ENCODE results near the gene STYK1.

DNA sequence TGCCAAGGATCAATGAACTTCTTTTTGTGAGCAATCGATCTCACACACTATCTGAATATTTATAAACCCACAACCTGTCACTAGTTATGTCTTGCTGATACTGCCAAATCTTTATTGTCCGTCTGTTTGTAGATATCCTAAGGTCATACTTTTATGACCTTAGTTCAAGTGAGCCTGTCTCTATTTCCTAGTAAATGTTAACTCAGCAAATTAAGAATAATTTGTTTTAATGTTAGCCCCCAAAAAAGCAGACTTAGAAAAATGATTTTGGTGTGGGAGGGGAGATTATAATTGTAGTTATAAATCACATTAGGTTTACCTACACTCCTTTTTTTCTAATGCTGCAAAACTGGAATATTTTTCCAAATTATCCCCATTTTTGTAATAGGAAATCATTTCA lies 9.4 kb downstream of the STYK1 start:
- TF ChIP-seq, protein P1, sequence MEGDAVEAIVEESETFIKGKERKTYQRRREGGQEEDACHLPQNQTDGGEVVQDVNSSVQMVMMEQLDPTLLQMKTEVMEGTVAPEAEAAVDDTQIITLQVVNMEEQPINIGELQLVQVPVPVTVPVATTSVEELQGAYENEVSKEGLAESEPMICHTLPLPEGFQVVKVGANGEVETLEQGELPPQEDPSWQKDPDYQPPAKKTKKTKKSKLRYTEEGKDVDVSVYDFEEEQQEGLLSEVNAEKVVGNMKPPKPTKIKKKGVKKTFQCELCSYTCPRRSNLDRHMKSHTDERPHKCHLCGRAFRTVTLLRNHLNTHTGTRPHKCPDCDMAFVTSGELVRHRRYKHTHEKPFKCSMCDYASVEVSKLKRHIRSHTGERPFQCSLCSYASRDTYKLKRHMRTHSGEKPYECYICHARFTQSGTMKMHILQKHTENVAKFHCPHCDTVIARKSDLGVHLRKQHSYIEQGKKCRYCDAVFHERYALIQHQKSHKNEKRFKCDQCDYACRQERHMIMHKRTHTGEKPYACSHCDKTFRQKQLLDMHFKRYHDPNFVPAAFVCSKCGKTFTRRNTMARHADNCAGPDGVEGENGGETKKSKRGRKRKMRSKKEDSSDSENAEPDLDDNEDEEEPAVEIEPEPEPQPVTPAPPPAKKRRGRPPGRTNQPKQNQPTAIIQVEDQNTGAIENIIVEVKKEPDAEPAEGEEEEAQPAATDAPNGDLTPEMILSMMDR (IDR thresholded peaks at IDR 0.05) = no peak
- no peak for TF ChIP-seq POLR2A (IDR thresholded peaks at IDR 0.05)
